HepG2 (cell line): ENCODE results near the gene CRYZL1. TPM values are rescaled to one million over a fixed set of nuclear protein-coding genes. Genes with fewer than 3 reads are reported as not detected.

Experiments used
- ARNT2 ChIP-seq: sonication (generic); formaldehyde crosslinking; IDR thresholded peaks from 2 replicates; pipeline ENCODE4 v1.8.0; 2022; ENCODE audit warnings: mild to moderate bottlenecking, low read depth, missing genetic modification reagents, moderate library complexity
- BCL6 ChIP-seq: IDR thresholded peaks from 2 replicates; pipeline ENCODE4 v1.6.1; 2016; ENCODE audit warnings: missing genetic modification reagents, missing compliant biosample characterization
- HDAC2 ChIP-seq: sonication (generic); formaldehyde crosslinking; IDR thresholded peaks from 2 replicates; pipeline ENCODE4 v1.4.0; 2020; ENCODE audit warnings: missing genetic modification reagents
- IRF2 ChIP-seq: IDR thresholded peaks from 2 replicates; pipeline ENCODE4 v1.6.1; 2018; ENCODE audit warnings: missing genetic modification reagents, missing compliant biosample characterization
- IRX3 ChIP-seq: sonication (generic); formaldehyde crosslinking; IDR thresholded peaks from 2 replicates; pipeline ENCODE4 v1.8.1; 2023; ENCODE audit warnings: mild to moderate bottlenecking, low read depth, missing genetic modification reagents, borderline replicate concordance
- ISL2 ChIP-seq: sonication (generic); formaldehyde crosslinking; IDR thresholded peaks from 2 replicates; pipeline ENCODE4 v1.5.0; 2020; ENCODE audit warnings: missing genetic modification reagents
- ISX ChIP-seq: sonication (generic); formaldehyde crosslinking; conservative IDR thresholded peaks from 2 replicates; pipeline ENCODE4 v1.5.0; 2020; ENCODE audit warnings: missing genetic modification reagents
- JUND ChIP-seq: sonication (generic); formaldehyde crosslinking; IDR thresholded peaks from 2 replicates; pipeline ENCODE4 v1.8.0; 2022; ENCODE audit warnings: mild to moderate bottlenecking, missing genetic modification reagents
- KLF13 ChIP-seq: sonication (generic); formaldehyde crosslinking; IDR thresholded peaks from 2 replicates; pipeline ENCODE4 v1.4.0; 2020; ENCODE audit warnings: mild to moderate bottlenecking, missing genetic modification reagents
- NR2F2 ChIP-seq: IDR thresholded peaks from 2 replicates; pipeline ENCODE4 v1.6.1; 2012; ENCODE audit warnings: low read depth, inconsistent platforms, borderline replicate concordance
- PHF5A ChIP-seq: IDR thresholded peaks from one replicate; pipeline ENCODE4 v1.6.1; 2018; ENCODE audit warnings: low read depth, missing genetic modification reagents; ENCODE audit not compliant: unreplicated experiment
- RAD21 ChIP-seq: fragments of 450-650 bp; formaldehyde crosslinking; IDR thresholded peaks from 2 replicates; pipeline ENCODE4 v1.5.0; 2020; ENCODE audit warnings: mild to moderate bottlenecking
- RXRB ChIP-seq: IDR thresholded peaks from 2 replicates; pipeline ENCODE4 v1.6.1; 2016; ENCODE audit warnings: borderline replicate concordance, missing genetic modification reagents, missing compliant biosample characterization
- SIN3B ChIP-seq: fragments of 150-350 bp; IDR thresholded peaks from 2 replicates; pipeline ENCODE4 v1.6.1; 2014; ENCODE audit warnings: low read length
- SYNCRIP ChIP-seq: fragments of 200-400 bp; formaldehyde crosslinking; IDR thresholded peaks from 2 replicates; pipeline ENCODE4 v1.6.1; 2018; ENCODE audit warnings: mild to moderate bottlenecking, low read depth, low read length; ENCODE audit not compliant: insufficient read depth
- ZC3H4 ChIP-seq: sonication (generic); formaldehyde crosslinking; IDR thresholded peaks from 2 replicates; pipeline ENCODE4 v1.4.0; 2020; ENCODE audit warnings: missing genetic modification reagents, borderline replicate concordance
- ZNF567 ChIP-seq: sonication (generic); formaldehyde crosslinking; IDR thresholded peaks from 2 replicates; pipeline ENCODE4 v1.8.1; 2023; ENCODE audit warnings: mild to moderate bottlenecking, missing genetic modification reagents, borderline replicate concordance
- ZSCAN30 ChIP-seq: sonication (generic); formaldehyde crosslinking; IDR thresholded peaks from 2 replicates; pipeline ENCODE4 v1.5.0; 2020; ENCODE audit warnings: mild to moderate bottlenecking, missing genetic modification reagents
- ZUFSP ChIP-seq: sonication (generic); formaldehyde crosslinking; IDR thresholded peaks from 2 replicates; pipeline ENCODE4 v1.9.0; 2021; ENCODE audit warnings: missing genetic modification reagents, mild to moderate bottlenecking, borderline replicate concordance
- polyA plus RNA-seq, 8 experiments: library from polyadenylated mRNA; depleted of rRNA in 3 of 8; stranded (reverse) in 7 of 8; unstranded in 1 of 8; fragments of >200 nt; fragmentation: Illumina TruSeq in 4 of 8; extraction: Trizol in 4 of 8; gene quantifications; 2 replicates each; pipeline versions ENCODE4 v1.2.1 to v1.2.3, GENCODE V29; 2011 to 2016; ENCODE audit warnings: low read depth in 4 of 8, missing spikeins in 1 of 8, mixed read lengths in 1 of 8; ENCODE audit not compliant: insufficient read depth in 1 of 8
- total RNA-seq, 5 experiments: library from RNA; depleted of rRNA; stranded (reverse); fragments of >200 nt; fragmentation: Illumina TruSeq; extraction: Trizol; gene quantifications; 2 replicates each; pipeline ENCODE4 v1.2.3, GENCODE V29; 2016; ENCODE audit warnings: low read depth in 1 of 5
- TF ChIP-seq, protein P1 (sequence below): sonication (generic); formaldehyde crosslinking; IDR thresholded peaks from 2 replicates; pipeline ENCODE4 v1.5.1; 2020; ENCODE audit warnings: mild to moderate bottlenecking, missing genetic modification reagents, borderline replicate concordance
- TF ChIP-seq, protein P2 (sequence below): IDR thresholded peaks from 2 replicates; pipeline ENCODE4 v1.6.1; 2012; ENCODE audit warnings: low read length, improper control_type of control experiment

Gene CRYZL1
- total and polyA plus RNA-seq, 2 of the 13 experiments (the other 11 are each of a cell fraction or from before 2014, with no cell fraction given), result 20.3 to 27.7 TPM

- TF ChIP-seq, protein P1, sequence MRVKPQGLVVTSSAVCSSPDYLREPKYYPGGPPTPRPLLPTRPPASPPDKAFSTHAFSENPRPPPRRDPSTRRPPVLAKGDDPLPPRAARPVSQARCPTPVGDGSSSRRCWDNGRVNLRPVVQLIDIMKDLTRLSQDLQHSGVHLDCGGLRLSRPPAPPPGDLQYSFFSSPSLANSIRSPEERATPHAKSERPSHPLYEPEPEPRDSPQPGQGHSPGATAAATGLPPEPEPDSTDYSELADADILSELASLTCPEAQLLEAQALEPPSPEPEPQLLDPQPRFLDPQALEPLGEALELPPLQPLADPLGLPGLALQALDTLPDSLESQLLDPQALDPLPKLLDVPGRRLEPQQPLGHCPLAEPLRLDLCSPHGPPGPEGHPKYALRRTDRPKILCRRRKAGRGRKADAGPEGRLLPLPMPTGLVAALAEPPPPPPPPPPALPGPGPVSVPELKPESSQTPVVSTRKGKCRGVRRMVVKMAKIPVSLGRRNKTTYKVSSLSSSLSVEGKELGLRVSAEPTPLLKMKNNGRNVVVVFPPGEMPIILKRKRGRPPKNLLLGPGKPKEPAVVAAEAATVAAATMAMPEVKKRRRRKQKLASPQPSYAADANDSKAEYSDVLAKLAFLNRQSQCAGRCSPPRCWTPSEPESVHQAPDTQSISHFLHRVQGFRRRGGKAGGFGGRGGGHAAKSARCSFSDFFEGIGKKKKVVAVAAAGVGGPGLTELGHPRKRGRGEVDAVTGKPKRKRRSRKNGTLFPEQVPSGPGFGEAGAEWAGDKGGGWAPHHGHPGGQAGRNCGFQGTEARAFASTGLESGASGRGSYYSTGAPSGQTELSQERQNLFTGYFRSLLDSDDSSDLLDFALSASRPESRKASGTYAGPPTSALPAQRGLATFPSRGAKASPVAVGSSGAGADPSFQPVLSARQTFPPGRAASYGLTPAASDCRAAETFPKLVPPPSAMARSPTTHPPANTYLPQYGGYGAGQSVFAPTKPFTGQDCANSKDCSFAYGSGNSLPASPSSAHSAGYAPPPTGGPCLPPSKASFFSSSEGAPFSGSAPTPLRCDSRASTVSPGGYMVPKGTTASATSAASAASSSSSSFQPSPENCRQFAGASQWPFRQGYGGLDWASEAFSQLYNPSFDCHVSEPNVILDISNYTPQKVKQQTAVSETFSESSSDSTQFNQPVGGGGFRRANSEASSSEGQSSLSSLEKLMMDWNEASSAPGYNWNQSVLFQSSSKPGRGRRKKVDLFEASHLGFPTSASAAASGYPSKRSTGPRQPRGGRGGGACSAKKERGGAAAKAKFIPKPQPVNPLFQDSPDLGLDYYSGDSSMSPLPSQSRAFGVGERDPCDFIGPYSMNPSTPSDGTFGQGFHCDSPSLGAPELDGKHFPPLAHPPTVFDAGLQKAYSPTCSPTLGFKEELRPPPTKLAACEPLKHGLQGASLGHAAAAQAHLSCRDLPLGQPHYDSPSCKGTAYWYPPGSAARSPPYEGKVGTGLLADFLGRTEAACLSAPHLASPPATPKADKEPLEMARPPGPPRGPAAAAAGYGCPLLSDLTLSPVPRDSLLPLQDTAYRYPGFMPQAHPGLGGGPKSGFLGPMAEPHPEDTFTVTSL (CRISPR knock-in tag), result peak; percentile 39; the same call in 1 of the 2 replicates
- TF ChIP-seq IRF2 (CRISPR knock-in tag), result peak; percentile 19; the same call in 1 of the 2 replicates
- no peak for TF ChIP-seq IRX3 (CRISPR knock-in tag)
- TF ChIP-seq, protein P2, sequence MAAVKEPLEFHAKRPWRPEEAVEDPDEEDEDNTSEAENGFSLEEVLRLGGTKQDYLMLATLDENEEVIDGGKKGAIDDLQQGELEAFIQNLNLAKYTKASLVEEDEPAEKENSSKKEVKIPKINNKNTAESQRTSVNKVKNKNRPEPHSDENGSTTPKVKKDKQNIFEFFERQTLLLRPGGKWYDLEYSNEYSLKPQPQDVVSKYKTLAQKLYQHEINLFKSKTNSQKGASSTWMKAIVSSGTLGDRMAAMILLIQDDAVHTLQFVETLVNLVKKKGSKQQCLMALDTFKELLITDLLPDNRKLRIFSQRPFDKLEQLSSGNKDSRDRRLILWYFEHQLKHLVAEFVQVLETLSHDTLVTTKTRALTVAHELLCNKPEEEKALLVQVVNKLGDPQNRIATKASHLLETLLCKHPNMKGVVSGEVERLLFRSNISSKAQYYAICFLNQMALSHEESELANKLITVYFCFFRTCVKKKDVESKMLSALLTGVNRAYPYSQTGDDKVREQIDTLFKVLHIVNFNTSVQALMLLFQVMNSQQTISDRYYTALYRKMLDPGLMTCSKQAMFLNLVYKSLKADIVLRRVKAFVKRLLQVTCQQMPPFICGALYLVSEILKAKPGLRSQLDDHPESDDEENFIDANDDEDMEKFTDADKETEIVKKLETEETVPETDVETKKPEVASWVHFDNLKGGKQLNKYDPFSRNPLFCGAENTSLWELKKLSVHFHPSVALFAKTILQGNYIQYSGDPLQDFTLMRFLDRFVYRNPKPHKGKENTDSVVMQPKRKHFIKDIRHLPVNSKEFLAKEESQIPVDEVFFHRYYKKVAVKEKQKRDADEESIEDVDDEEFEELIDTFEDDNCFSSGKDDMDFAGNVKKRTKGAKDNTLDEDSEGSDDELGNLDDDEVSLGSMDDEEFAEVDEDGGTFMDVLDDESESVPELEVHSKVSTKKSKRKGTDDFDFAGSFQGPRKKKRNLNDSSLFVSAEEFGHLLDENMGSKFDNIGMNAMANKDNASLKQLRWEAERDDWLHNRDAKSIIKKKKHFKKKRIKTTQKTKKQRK, result no peak
- 0 out of 2 replicates have a peak, but pooled peaks have one; percentile 39 for TF ChIP-seq RXRB (CRISPR knock-in tag)
- TF ChIP-seq ISL2 (CRISPR knock-in tag), result no peak
- TF ChIP-seq RAD21, result no peak
- no peak for TF ChIP-seq ISX (CRISPR knock-in tag)
- no peak for TF ChIP-seq NR2F2
- TF ChIP-seq HDAC2 (CRISPR knock-in tag), result no peak
- TF ChIP-seq KLF13 (CRISPR knock-in tag), result no peak
- no peak for TF ChIP-seq JUND (CRISPR knock-in tag)
- no peak for TF ChIP-seq ARNT2 (CRISPR knock-in tag)
- no peak for TF ChIP-seq ZUFSP (CRISPR knock-in tag)
- no peak for TF ChIP-seq PHF5A (CRISPR knock-in tag)
- TF ChIP-seq ZSCAN30 (CRISPR knock-in tag), result no peak
- TF ChIP-seq SIN3B, result no peak
- TF ChIP-seq ZNF567 (CRISPR knock-in tag), result no peak
- no peak for TF ChIP-seq ZC3H4 (CRISPR knock-in tag)
- no peak for TF ChIP-seq SYNCRIP
- TF ChIP-seq BCL6 (CRISPR knock-in tag), result peak; percentile 74
These were observed 44.2 kb upstream of the CRYZL1 start (continued) for GRCh38 chr21:33685613-33686197.
